HG03439 (cell line): ENCODE measurements around the gene CCDC116.
"Not testable (repeated sequence)": the region's sequence is repeated elsewhere in the genome, so short reads cannot be mapped to it uniquely, and the experiment has no call there.

ENCODE experiments used
- ATAC-seq: cut with Tn5 transposase; IDR thresholded peaks from one replicate; pipeline ENCODE4 v1.9.1; 2021; ENCODE audit warnings: mild to moderate bottlenecking, moderate library complexity; ENCODE audit not compliant: unreplicated experiment

The CCDC116 gene

GRCh38 chr22:21678842-21679241, 46.3 kb downstream of the CCDC116 start:
- ATAC-seq: not testable (repeated sequence)

GRCh38 chr22:21679383-21679782, 46.8 kb downstream of the CCDC116 start:
- ATAC-seq: no peak

DNA sequence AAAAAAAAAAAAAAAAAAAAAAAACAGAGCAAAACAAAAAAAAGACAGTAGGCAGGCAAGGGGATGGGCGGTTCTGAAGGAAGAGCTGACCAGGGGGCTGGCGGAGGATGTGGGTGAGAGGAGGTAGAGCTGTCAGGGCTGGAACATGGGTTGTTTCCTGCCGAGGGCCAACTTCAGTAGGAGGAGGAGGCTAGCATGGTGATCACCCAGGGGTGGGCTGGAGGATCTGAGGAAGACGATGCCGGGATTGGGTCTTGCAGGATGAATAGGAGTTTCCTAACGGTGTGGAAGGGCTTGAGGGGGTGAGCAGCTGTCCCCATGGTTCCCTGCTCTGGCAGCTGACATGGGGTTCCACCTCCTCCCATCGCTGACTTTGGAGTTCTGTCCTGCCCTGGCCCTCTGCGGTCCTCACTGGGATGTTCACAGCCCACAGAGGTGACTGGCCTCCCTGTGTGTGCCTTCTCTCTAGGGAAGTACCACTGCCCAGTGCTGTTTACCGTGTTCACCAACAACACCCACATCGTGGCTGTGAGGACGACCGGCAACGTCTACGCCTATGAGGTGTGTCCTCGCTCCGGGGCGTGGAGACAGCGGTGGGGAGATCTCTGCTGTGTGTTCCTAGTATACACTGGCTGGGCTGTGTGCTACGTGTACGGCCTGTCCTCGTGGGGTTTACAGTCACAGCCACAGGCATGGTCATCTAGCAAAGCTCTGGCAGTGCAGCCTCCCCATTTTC, 48.4 kb downstream of the CCDC116 start:
- no peak for ATAC-seq

DNA sequence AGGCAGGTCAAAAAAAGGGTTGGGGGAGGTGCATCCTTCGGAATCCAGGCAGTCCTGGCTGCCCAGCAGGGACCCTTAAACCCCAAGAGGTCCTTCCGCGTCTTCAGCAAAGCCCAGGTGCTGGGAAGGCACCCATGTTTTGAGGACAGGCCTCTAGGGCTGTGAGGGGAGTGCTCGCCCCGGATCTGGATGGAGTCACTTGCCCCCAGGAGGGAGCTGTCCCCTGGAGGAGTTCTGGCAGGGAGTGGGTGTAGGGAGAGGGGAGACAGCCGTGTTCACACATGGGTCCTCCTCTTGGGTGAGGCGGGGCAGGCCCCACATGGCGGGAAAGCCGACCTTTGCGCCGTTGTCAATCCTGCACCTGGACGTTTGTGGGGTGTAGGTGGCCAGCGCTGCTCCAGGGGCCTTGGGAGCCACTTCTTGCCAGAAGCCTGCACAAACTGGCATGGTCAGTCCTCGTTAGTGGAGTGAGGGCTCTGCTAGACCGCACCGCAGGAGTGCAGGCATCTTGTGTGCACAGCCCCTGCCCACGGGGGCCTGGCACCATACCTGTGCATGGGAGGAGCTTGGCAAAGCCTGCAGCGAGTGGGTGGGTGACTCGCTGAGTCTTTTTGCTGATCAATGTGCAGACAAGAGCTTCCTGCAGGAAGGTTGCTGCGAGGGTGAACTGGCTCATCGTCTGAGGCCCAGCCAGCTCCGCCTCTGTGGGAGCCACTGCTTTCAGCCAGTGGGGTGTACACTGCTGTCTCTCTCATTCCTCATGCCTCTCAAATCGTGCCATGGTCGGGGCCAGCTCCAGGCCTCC, 49.2 kb downstream of the CCDC116 start:
- no peak for ATAC-seq

GRCh38 chr22:21682385-21683175, 50.0 kb downstream of the CCDC116 start:
- no peak for ATAC-seq

DNA sequence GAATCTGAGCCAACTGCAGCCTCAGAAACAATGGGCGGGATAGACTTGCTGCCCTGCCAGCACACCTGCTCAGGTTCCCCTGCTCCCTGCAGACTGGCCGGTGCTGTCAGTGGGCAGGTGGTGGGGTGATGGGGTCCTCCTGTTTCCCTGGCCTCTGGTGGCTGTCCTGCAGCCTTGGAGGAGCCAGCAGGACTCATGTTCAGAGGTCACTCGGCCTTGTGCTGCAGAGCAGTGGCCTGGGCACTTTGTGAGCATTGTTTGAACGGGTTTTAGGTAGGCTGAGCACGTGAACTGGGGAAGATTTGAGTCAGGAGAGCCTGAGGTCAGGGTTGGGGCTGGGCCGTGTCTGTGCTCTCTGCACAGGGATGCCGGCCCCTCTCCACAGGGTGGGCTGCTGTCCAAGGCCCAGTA, 50.8 kb downstream of the CCDC116 start:
- ATAC-seq: no peak

- no peak for ATAC-seq
These were observed 52.1 kb downstream of the CCDC116 start for GRCh38 chr22:21684492-21685163.

DNA sequence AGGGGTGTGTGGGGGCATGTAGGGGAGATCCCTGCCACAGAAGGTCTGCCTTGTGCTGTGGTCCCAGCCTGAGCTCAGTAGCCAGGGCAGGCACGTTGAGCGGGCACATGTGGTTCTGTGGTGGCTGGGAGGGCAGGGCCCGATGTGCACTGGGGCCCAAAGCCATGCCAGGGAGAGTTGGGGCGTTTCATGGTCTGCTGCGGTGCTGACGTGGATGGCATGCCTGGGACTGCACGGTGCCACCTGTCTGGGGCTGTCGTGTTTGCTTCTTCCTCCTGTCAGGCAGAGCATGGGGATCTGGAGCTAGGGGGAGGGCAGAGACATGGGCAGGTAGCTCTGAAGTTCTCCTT, 52.6 kb downstream of the CCDC116 start:
- no peak for ATAC-seq

- no peak for ATAC-seq
These were observed 53.6 kb downstream of the CCDC116 start for GRCh38 chr22:21686193-21686608.
